NOMO-1 treated with dmso at 0.1 percent for 144 hours (cell line): ENCODE results near the gene STAG1.
"Not testable (repeated sequence)": the region's sequence is repeated elsewhere in the genome, so short reads cannot be mapped to it uniquely, and the experiment has no call there.

ENCODE experiments used
- DNase-seq: peaks from one replicate; lab custom pipeline; 2025; ENCODE audit not compliant: unreplicated experiment; lab: John Stamatoyannopoulos, UW

STAG1 gene

DNA sequence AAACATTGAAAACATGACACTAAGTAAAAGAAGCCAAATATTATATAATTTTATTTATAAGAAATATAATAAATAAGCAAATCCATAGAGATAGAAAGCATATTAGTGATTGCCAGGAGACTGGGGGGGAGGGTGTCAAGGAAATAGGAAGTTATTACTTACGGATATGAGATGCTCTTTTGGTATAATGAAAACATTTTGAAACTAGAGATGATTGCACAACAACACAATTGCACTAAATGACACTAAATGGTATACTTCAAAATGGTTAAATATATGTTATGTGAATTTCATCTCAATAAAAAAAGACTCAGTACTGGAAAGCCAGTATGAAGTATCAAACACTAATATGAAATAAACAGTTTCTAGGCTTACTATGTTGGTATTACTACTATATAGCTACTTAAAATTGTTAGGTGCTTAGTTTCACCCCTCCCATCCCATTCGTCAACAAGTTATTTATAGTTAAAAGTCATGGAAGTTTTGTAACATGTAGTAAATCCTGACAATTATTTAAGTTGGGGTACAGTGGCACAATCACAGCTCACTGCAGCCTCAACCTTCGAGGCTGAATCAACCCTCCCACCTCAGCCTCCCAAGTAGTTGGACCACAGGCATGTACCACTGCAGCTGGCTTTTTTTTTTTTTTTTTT lies 43.7 kb downstream of the STAG1 start:
- DNase-seq, result peak; percentile 50

DNA sequence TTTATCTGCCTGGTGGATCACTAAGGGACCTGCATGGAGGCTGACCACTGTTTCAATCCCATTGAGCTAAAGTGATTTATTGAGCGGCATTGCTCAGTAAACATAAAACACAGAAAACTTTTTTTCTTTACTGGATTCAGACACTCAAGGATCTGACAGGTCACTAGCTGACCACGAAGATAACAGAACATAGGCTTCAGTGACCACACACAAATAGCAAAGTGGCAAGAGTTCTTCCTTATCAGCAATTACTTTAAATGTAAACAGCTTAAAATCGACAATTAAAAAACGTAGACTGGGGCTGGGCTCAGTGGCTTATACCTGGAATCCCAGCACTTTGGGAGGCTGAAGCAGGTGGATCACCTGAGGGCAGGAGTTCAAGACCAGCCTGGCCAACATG lies 48.7 kb downstream of the STAG1 start:
- no peak for DNase-seq

DNA sequence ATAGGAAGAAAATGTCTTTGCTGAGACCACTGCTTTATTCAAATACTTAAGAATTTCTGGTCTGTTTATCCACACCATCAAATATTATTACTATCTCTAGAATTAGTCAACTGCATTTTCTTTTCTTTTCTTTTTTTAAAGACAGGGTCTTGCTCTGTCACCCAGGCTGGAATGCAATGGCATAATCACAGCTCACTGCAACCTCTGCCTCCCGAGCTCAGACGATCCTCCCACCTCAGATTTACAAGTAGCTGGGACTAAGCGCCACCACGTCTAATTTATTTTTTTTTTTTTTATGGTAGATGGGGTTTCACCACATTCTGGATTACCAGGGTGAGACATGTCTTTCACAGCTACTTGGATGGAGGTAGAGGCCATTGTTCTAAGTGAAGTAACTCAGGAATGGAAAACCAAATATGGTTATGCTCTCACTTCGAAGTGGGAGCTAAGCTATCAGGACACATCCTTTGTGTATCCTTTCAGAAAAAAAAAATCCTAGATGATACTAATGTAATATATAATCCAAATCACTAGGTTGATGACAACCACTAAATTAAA lies 52.8 kb downstream of the STAG1 start:
- no peak for DNase-seq

DNA sequence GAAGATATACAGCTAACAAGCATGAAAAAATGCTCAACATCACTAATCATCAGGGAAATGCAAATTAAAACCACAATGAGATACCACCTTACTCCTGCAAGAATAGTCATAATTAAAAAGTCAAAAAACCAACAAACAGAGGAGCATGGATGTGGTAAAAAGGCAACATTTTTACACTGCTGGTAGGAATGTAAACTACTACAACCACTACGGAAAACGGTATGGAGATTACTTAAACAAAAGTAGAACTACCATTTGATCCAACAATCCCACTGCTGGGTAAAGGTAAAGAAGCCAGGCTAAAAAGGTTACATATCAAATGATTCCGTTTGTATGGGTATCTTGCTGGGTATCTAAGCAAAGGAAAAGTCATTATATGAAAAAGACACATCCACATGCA lies 53.8 kb downstream of the STAG1 start:
- DNase-seq, result no peak

DNA sequence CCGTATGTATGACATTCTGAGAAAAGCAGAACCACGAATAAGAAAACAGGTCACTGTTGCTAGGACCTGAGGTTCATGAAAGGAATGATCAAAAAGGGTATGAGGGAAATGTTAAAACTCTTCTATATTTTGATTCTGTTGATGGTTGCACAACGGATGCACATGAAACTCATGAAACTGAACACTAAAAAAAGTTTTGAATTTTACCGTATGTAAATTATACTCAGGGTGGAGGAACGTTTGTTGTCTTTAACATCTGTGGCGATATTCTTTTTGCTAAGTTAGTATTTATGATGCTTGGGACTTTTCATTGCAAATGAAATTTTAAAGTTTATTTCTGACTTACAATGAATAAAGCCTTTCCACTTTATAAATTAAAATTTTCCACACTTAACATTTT lies 55.4 kb downstream of the STAG1 start:
- DNase-seq, result no peak

DNA sequence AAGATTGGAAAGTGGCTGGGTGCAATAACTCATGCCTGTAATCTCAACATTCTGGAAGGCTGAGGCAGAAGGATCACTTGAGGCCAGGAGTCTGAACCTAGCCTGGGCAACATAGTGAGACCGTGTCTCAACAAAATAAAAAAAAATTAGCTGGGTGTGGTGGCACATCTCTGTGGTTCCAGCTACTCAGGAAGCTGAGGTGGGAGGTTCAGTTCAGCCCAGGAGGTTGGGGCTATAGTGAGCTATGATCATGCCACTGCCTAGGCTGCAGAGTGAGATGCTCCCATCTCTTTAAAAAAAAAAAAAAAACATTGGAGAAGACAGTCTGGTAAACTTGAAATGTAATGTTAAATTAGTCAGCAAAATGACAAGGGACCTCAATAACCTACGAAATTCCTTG lies 57.9 kb downstream of the STAG1 start:
- no peak for DNase-seq

DNA sequence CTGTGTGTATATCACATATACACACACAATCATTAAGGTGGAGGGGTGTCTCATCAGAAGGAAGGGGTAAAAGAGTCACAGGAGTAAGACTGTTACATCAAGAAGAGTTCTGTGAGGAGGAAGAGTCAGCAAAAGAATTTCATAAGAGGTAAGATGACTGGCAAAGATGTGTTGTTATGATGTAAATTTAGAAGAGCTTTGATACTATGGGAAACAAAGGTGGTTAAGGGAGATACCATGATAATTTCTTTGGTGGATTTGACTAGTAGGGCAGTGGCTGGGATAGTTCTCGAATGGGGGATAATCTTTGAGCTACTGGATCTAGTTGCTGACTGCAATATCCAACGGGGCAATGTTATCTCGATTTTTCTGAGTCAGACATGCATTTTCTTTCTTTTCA lies 61.6 kb downstream of the STAG1 start:
- DNase-seq, result no peak

DNA sequence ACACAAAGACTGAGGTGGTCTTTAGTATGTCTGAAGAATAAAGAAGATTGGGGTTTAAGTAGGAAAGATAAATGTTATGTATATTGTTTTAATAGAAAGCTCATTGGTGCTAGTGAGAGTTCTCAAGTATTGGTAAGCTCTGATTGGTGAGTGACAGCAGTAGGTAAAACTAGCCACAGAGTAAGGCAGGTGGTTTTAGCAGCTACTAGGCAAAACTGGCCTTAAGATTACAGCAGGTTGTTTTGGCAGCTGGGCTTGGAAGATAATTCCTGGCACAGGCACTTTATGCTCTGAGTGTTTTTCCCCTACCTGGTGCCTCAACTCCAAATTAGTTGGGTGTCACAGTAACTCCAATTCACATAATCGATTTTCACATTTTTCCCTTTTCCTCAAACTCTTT lies 66.3 kb downstream of the STAG1 start:
- no peak for DNase-seq

DNA sequence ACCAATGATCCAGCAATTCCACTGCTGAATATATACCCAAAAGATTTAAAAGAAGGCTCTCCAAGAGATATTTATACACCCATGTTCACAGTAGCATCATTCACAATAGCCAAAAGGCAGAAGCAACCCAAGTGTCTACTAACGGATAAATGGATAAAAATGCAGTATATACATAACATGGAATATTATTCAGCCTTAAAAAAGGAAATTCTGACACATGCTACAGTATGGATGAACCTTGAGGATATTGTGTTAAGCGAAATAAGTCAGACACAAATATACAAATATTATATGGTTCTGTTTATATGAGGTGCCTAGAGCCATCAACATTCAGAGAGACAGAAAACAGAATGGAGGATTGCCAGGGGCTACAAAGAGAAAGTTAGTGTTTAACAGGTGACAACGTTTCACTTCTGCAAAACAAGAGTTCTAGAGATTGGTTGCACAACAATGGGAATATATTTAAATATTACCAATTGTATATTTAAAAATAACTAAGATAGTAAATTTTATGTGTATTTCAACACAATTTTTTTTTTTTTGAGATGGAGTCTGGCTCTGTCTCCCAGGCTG lies 69.4 kb downstream of the STAG1 start:
- no peak for DNase-seq

DNA sequence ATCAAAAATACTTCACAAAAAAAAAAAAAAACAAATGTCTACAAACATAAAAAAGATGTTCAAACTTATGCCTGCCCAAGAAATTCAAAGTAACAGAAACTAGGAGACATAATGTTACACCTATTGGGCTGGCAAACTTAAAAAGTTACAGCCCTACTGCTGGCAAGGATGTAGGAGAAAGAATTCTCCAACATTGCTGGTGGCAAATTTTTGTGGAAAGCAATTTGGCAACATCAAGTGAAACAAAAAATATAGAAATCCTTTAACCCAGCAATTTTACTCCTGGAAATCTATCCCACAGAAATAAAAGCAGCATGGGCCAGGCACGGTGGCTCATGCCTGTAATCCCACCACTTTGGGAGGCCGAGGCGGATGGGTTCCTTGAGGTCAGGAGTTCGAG lies 73.2 kb downstream of the STAG1 start:
- no peak for DNase-seq

DNA sequence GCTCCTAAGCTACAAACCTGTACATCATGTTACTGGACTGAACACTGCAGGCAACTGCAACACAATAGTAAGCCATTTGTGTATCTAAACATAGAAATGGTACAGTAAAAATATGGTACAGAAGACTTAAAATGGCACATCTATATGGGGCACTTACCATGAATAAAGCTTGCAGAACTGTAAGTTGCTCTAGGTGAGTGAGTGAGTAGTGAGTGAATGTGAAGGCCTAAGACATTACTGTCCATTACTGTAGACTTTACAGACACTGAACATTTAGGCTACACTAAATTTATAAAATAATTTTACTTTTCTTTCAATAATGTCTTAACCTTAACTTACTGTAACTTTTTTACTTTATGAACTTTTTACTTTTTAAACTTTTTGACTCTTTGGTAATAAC lies 76.2 kb downstream of the STAG1 start:
- DNase-seq, result no peak

DNA sequence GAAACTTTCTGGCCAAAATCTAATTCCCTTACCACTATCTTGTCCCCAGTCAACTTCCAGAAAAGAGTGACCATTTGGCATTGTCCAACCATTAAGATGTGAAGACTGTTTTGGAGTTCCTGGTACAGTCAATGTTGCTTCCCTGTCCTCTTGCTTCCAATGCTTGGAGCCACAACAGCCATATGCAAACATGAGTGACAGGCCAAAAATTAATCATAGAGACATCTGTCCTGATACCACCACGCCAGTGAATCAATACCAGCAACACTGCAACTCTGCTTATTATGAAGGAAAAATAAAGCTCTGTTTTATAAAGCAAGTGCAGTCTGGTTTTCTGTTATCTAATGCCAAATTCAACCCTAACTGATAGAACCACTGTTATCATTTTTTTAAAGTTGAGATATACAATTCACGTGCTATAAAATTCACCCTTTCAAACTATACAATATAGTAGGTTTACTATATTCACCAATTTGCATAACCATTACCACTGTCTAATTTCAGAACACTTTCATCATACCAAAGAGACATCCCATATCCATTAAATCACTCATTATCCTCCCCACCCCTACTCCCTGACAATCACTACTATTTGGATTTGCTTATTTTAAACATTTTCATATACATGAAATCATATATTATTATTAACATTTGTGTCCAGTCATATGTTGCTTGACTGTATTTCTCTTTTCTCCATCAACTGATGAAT lies 76.9 kb downstream of the STAG1 start:
- no peak for DNase-seq

DNA sequence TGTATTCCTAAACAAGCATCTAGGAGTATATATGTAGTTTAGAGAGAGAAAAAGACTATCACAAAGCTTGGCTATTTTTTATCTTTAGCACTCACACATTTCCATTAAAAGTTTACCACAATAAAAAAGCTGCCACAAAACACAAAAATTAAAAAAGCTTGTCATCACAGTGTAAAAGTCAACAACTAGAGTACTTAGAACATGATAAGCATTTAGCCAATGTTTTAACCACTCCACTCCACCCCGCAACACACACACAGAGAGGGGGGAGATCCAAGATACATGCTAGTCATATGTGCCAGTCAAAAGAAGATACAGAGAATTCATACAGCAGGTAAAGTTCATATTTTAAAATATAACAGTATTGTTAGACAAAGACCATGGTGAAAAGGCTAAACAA lies 79.7 kb downstream of the STAG1 start:
- no peak for DNase-seq

DNA sequence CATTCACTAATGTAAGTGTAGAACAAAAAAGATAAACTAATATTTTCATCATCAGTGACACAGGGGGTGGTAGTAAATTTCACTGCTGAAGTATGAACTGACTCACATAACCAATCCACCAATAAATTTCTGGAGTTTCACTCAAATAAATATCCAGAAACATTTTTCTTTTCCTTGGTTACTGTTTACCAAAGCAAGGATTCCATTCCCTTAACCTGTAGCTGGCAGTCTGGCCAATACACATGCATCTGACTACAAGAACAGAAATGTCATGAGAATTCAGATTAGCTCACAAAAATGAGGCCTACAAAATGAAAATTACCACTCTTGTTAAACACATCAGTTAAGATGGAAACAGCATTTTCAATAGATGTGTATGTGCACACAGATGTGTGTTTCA lies 80.3 kb downstream of the STAG1 start:
- DNase-seq, result no peak

DNA sequence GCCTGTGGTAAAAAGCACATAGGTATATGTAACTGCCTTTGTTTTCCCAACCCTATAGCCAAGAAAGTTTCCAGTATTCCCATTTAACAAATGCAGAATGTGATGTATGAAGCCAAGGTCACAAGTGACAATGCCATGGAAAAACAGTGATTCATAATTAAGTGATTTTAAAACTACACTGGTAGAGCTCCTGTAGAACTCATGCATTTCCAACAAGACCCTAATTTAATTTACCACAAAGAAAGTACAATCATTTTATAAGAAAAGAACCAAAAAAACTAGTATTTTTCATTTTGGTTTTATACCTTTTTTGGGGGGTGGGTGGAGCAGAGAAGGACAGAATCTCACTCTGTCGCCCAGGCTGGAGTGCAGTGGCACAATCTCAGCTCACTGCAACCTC lies 82.0 kb downstream of the STAG1 start:
- DNase-seq, result no peak

DNA sequence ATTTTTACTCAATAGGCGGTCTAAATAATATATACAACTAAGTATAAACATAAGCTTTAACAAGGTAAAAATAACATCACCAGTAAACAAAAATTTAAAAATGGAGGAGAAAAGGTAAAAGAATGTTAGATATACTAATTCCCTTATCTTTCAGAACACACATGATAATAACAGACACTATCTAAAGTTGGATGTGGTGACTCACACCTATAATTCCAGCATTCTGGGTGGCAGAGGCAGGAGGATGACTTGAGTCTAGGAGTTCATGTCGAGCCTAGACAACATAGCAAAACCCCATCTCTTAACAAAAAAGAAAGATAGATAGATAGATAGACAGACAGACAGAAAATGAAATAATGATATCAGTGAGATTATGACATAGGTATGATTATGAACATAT lies 85.1 kb downstream of the STAG1 start:
- no peak for DNase-seq

DNA sequence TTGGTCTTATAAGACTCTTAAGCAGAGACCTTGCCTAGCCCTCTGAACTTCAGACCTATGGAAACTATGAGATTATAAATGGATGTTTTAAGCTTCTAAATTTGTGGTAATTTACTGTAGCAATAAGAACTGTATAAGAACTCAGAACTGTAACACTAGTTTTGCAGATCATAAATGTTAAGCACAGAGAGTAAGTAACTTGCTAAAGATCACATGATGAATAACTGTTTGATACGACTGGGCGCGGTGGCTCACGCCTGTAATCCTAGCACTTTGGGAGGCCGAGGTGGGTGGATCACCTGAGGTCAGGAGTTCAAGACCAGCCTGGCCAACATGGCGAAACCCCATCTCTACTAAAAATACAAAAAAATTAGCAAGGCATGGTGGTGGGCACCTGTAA lies 85.9 kb downstream of the STAG1 start:
- DNase-seq, result not testable (repeated sequence)

DNA sequence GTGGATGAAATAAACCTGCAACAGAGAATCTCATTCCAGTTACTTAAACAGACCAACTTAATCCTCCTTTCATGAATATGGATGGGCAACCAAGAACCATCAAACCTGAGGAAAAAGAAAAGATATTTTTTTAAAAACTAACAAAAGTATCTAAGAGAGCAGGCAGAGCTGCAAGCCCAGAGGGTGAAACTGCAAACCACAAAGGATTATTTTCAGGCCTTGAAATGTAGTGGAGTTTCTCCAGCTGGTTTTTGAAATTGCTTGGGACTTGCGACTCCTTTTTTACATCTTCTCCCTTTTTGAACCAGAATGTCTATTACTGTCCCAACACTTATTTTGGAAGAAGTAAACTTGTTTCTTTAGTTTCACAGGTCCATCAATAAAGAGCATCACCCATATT lies 87.4 kb downstream of the STAG1 start:
- no peak for DNase-seq

DNA sequence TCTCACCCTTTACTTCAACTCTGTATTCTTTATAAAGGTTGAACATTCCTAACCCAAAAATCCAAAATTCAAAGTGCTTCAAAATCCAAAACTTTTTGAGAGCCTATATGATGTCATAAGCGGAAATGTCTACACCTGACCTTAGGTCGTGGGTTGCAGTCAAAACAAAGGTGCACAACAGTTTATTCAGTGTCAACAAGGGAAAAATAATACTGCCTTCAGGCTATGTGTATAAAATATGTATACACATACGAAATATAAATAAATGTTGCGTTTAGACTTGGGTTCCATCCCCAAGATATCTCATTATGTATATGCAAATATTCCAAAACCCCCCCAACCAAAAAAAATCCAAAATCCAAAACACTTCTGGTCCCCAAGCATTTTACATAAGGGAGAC lies 90.9 kb downstream of the STAG1 start:
- no peak for DNase-seq

DNA sequence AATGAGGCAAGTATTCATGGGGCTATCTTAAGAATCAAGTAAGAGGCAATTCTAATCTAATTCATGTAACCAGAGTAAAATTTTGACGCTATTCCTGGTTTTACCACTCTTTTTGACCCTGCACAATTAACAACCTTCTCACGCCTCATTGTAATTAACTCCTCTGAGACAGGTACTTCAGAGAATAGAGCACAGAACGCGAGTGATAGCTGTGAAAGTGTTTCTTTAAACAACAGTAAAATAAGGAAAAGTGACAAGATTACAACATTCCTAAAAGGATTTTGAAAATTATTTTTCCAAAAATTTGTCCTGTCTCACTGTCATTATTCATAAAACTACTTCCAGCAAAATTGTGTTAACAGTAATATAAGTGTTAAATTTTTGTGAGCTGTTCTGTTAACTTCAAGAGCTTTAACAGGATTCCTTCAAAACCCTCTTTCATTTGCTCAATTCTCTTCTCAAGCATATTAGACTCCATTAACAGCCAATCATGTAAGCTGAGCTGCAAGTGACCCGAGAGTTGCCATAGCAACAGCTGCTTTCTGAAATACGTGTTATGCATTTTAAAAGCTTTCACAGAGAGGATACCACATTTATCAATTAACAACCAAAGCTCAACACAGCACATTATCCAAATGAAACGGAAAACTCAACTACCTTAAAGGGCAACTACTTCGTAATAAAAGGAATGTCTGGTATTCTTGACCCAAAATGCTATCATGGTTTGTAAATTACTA lies 93.1 kb downstream of the STAG1 start:
- no peak for DNase-seq

DNA sequence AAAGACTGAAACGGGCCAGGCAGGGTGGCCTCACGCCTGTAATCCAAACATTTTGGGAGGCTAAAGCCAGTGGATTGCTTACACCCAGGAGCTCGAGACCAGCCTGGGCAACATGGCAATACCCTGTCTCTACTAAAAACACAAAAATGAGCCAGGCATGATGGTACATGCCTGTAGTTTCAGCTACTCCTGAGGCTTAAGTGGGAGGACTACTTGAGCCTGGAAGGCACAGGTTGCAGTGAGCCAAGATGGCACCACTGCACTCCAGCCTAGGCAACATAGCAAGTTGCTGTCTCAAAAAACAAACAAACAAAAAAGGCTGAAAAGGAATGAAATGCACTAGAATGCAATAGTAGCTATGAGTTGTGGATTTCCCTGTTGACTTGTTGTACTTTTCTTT lies 94.7 kb downstream of the STAG1 start:
- DNase-seq, result no peak

DNA sequence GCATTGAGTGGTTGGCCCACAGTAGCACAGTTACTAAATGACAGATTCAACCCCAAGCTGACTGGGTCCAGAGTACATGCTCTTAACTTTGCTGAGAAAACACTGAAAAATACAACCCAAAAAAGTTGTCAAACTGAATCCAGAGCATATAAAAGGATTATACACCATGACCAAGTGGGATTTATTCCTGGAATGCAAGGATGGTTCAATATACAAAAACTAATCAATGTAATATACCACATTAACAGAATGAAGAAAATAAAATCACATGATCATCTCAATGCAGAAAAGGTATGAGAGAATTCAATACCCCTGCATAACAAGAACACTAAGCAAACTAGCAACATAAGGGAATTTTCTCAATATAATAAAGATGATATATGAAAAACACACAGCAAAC lies 98.5 kb downstream of the STAG1 start:
- DNase-seq, result no peak
